Ammon's horn (tissue), 1 donor: ENCODE data around the gene RIMOC1.
"Not testable (repeated sequence)": the region's sequence is repeated elsewhere in the genome, so short reads cannot be mapped to it uniquely, and the experiment has no call there.

ENCODE experiments used
- DNase-seq: peaks from one replicate; pipeline ENCODE4 v3.0.0-alpha.2; 2016; ENCODE audit warnings: low spot score

Gene RIMOC1

GRCh38 chr5:41891066-41891707 is 13.0 kb upstream of the RIMOC1 start:
- no peak for DNase-seq

- DNase-seq: no peak
These were observed 12.1 kb upstream of the RIMOC1 start for GRCh38 chr5:41892031-41892430.

- DNase-seq: no peak
These were observed 10.9 kb upstream of the RIMOC1 start for GRCh38 chr5:41893074-41893851.

- no peak for DNase-seq
These were observed 7.9 kb upstream of the RIMOC1 start for GRCh38 chr5:41896230-41896629.

GRCh38 chr5:41903382-41903891 is 707 bp upstream of the RIMOC1 start:
- DNase-seq: no peak

- DNase-seq: no peak
These were observed 2.0 kb downstream of the RIMOC1 start for GRCh38 chr5:41906151-41906550.

GRCh38 chr5:41908374-41909079 is 4.4 kb downstream of the RIMOC1 start:
- no peak for DNase-seq

GRCh38 chr5:41918105-41918504 is 14.0 kb downstream of the RIMOC1 start:
- DNase-seq: no peak

- no peak for DNase-seq
These were observed 17.0 kb downstream of the RIMOC1 start for GRCh38 chr5:41921166-41921565.

GRCh38 chr5:41921874-41922273 is 17.7 kb downstream of the RIMOC1 start:
- no peak for DNase-seq

- DNase-seq: no peak
These were observed 20.4 kb downstream of the RIMOC1 start for GRCh38 chr5:41924526-41924871.

- DNase-seq: peak; percentile 92
These were observed 20.9 kb downstream of the RIMOC1 start, which contains the start of gene FBXO4 for GRCh38 chr5:41924872-41925554. Gene FBXO4 (plus strand): TSS chr5:41925281. CDS start chr5:41925310, 29 bp downstream.

GRCh38 chr5:41925555-41925951 is 21.4 kb downstream of the RIMOC1 start:
- DNase-seq: peak; percentile 12

- DNase-seq: no peak
These were observed 23.5 kb downstream of the RIMOC1 start for GRCh38 chr5:41927604-41928003.

- no peak for DNase-seq
These were observed 24.9 kb downstream of the RIMOC1 start for GRCh38 chr5:41929035-41929434.

GRCh38 chr5:41932770-41933169 is 28.6 kb downstream of the RIMOC1 start:
- DNase-seq: no peak

- DNase-seq: no peak
These were observed 31.4 kb downstream of the RIMOC1 start for GRCh38 chr5:41935544-41935943.

GRCh38 chr5:41940641-41941040 is 36.5 kb downstream of the RIMOC1 start:
- no peak for DNase-seq

- DNase-seq: not testable (repeated sequence)
These were observed 41.3 kb downstream of the RIMOC1 start for GRCh38 chr5:41945332-41945955.

GRCh38 chr5:41951224-41951623 is 47.1 kb downstream of the RIMOC1 start:
- DNase-seq: no peak
